DND-41 (cell line): Measurements from ENCODE around the gene RILP.
"Not testable (repeated sequence)": the region's sequence is repeated elsewhere in the genome, so short reads cannot be mapped to it uniquely, and the experiment has no call there.

ENCODE experiments used
- ATAC-seq: fragments of 200-7000 bp; cut with Tn5 transposase; 3 replicates; pipeline ENCODE4 v1.9.1; 2021; ENCODE audit warnings: low read depth; ENCODE audit not compliant: insufficient read depth
- DNase-seq: peaks from one replicate; pipeline ENCODE4 v3.0.0-alpha.2; 2020
- H2AFZ ChIP-seq: 2 replicates; pipeline ENCODE4 v1.6.0; 2012; ENCODE audit warnings: low read depth, low read length
- H3K27ac ChIP-seq: 2 replicates; pipeline ENCODE4 v1.5.1; 2012; ENCODE audit warnings: low read length, inconsistent platforms
- H3K27me3 ChIP-seq: fragments of 200-600 bp; sonication (generic); 2 replicates; pipeline ENCODE4 v1.6.0; 2012; ENCODE audit warnings: low read length, mild to moderate bottlenecking, inconsistent platforms; ENCODE audit not compliant: insufficient read depth, poor library complexity
- H3K36me3 ChIP-seq: 2 replicates; pipeline ENCODE4 v1.5.1; 2012; ENCODE audit warnings: low read length, inconsistent platforms; ENCODE audit not compliant: insufficient read depth
- H3K4me1 ChIP-seq: 2 replicates; pipeline ENCODE4 v1.5.1; 2012; ENCODE audit warnings: mild to moderate bottlenecking, low read length; ENCODE audit not compliant: insufficient read depth
- H3K4me2 ChIP-seq: 2 replicates; pipeline ENCODE4 v1.6.0; 2012; ENCODE audit warnings: mild to moderate bottlenecking, moderate library complexity, low read length, inconsistent platforms; ENCODE audit not compliant: insufficient read depth
- H3K4me3 ChIP-seq, 2 experiments: fragments of 200-600 bp in 1 of 2; shearing (Covaris generic) in 1 of 2; 2 replicates each; pipeline ENCODE4 v1.5.1; 2012 to 2016; ENCODE audit warnings: inconsistent platforms in 2 of 2, low read length in 2 of 2, mild to moderate bottlenecking in 2 of 2, low read depth in 1 of 2, moderate library complexity in 1 of 2
- H3K79me2 ChIP-seq: 2 replicates; pipeline ENCODE4 v1.6.0; 2012; ENCODE audit warnings: low read length, inconsistent platforms; ENCODE audit not compliant: insufficient read depth
- H3K9ac ChIP-seq: 2 replicates; pipeline ENCODE4 v1.6.0; 2012; ENCODE audit warnings: low read depth, mild to moderate bottlenecking, inconsistent platforms, low read length, moderate library complexity
- H3K9me3 ChIP-seq: 2 replicates; pipeline ENCODE4 v1.5.1; 2012; ENCODE audit warnings: low read length, moderate library complexity, mild to moderate bottlenecking, inconsistent platforms; ENCODE audit not compliant: insufficient read depth, severe bottlenecking
- H4K20me1 ChIP-seq: 2 replicates; pipeline ENCODE4 v1.6.0; 2012; ENCODE audit warnings: low read length; ENCODE audit not compliant: insufficient read depth
- CTCF ChIP-seq: IDR thresholded peaks from 2 replicates; pipeline ENCODE4 v1.5.1; 2012; ENCODE audit warnings: borderline replicate concordance, low read length, moderate library complexity, mild to moderate bottlenecking; ENCODE audit not compliant: poor library complexity, severe bottlenecking; ENCODE audit errors: extremely low read depth
- EZH2 ChIP-seq: IDR thresholded peaks from 3 replicates; pipeline ENCODE4 v1.6.1; 2012; ENCODE audit warnings: borderline replicate concordance, low read depth, mild to moderate bottlenecking, moderate library complexity, low read length, inconsistent platforms; ENCODE audit not compliant: severe bottlenecking

The RILP gene

GRCh38 chr17:1673041-1673785 is 23.5 kb upstream of the RILP start:
- Histone ChIP-seq H3K36me3 (peaks cover 94% of the 10 kb centered on the region), H3K27ac (no peak overlapping the region)
- ATAC-seq = no peak

GRCh38 chr17:1663934-1664333 is 14.3 kb upstream of the RILP start:
- not testable (repeated sequence) for H3K27me3 ChIP-seq, H3K4me2 ChIP-seq, DNase-seq, H3K9ac ChIP-seq, ATAC-seq, H3K4me3 ChIP-seq, H3K27ac ChIP-seq, H2AFZ ChIP-seq, H3K9me3 ChIP-seq, H3K4me1 ChIP-seq
- peaks cover 88% of the 10 kb centered on the region for H3K36me3 ChIP-seq
- H3K79me2 ChIP-seq = peaks cover 31% of the 10 kb centered on the region
- peaks cover 36% of the 10 kb centered on the region for H4K20me1 ChIP-seq

More at GRCh38 chr17:1673041-1673785, 23.5 kb upstream of the RILP start:
- no peaks in the 10 kb centered on the region for H3K9me3 ChIP-seq
- H3K27me3 ChIP-seq = no peaks in the 10 kb centered on the region
- TF ChIP-seq EZH2 (no peak), CTCF (no peak)
- no peak overlapping the region for H2AFZ ChIP-seq
- H3K4me1 ChIP-seq = no peaks in the 10 kb centered on the region
- H3K4me3 ChIP-seq = no peak overlapping the region
- H3K9ac ChIP-seq = no peak overlapping the region
- H3K79me2 ChIP-seq = peaks cover 47% of the 10 kb centered on the region
- peaks cover 55% of the 10 kb centered on the region for H4K20me1 ChIP-seq
- H3K4me2 ChIP-seq = no peak overlapping the region
- DNase-seq = no peak

GRCh38 chr17:1661045-1661444 is 11.4 kb upstream of the RILP start:
- Histone ChIP-seq H3K4me3 (no peak overlapping the region), H3K9ac (no peak overlapping the region), H3K36me3 (peaks cover 90% of the 10 kb centered on the region), H2AFZ (no peak overlapping the region), H3K27me3 (no peaks in the 10 kb centered on the region), H3K27ac (no peak overlapping the region), H3K9me3 (no peaks in the 10 kb centered on the region), H3K79me2 (peaks cover 13% of the 10 kb centered on the region), H3K4me1 (no peaks in the 10 kb centered on the region), H4K20me1 (peaks cover 40% of the 10 kb centered on the region), H3K4me2 (no peak overlapping the region)
- no peak for ATAC-seq
- DNase-seq = no peak
- TF ChIP-seq CTCF (no peak), EZH2 (no peak)

GRCh38 chr17:1658100-1658499 is 8.4 kb upstream of the RILP start:
- Histone ChIP-seq H3K27me3 (no peaks in the 10 kb centered on the region), H3K9ac (no peak overlapping the region), H3K9me3 (no peaks in the 10 kb centered on the region), H3K4me2 (no peak overlapping the region), H2AFZ (no peak overlapping the region), H3K79me2 (0 out of 2 replicates have a peak, but pooled peaks cover 5% of the 10 kb centered on the region), H3K4me3 (no peak overlapping the region), H3K27ac (no peak overlapping the region), H4K20me1 (peaks cover 46% of the 10 kb centered on the region), H3K36me3 (peaks cover 94% of the 10 kb centered on the region), H3K4me1 (no peaks in the 10 kb centered on the region)
- ATAC-seq = no peak
- DNase-seq = no peak
- TF ChIP-seq CTCF (no peak), EZH2 (no peak)
